HepG2 (cell line): ENCODE results near the gene ADIPOR2. TPM values are rescaled to one million over a fixed set of nuclear protein-coding genes. Genes with fewer than 3 reads are reported as not detected.

Experiments used
- BHLHE40 ChIP-seq: IDR thresholded peaks from 2 replicates; pipeline ENCODE4 v1.6.1; 2011; ENCODE audit warnings: low read length, improper control_type of control experiment
- CAMTA2 ChIP-seq: sonication (generic); formaldehyde crosslinking; IDR thresholded peaks from 2 replicates; pipeline ENCODE4 v1.4.0; 2020; ENCODE audit warnings: mild to moderate bottlenecking, missing genetic modification reagents, borderline replicate concordance
- CENPX ChIP-seq: sonication (generic); formaldehyde crosslinking; IDR thresholded peaks from 2 replicates; pipeline ENCODE4 v1.9.0; 2021; ENCODE audit warnings: mild to moderate bottlenecking, missing genetic modification reagents, moderate library complexity
- CTCF ChIP-seq: sonication (generic); formaldehyde crosslinking; IDR thresholded peaks from 2 replicates; pipeline ENCODE4 v1.5.0; 2020; ENCODE audit warnings: mild to moderate bottlenecking, missing genetic modification reagents, moderate library complexity
- EED ChIP-seq: sonication (generic); formaldehyde crosslinking; IDR thresholded peaks from 2 replicates; pipeline ENCODE4 v1.5.0; 2020; ENCODE audit warnings: mild to moderate bottlenecking, missing genetic modification reagents
- ETV6 ChIP-seq: sonication (generic); formaldehyde crosslinking; conservative IDR thresholded peaks from 2 replicates; pipeline ENCODE4 v1.4.0; 2020; ENCODE audit warnings: missing genetic modification reagents
- FLYWCH1 ChIP-seq: sonication (generic); formaldehyde crosslinking; IDR thresholded peaks from 2 replicates; pipeline ENCODE4 v1.8.1; 2023; ENCODE audit warnings: mild to moderate bottlenecking, missing genetic modification reagents
- HMG20A ChIP-seq: IDR thresholded peaks from 2 replicates; pipeline ENCODE4 v1.6.1; 2016; ENCODE audit warnings: borderline replicate concordance
- HMG20B ChIP-seq: conservative IDR thresholded peaks from 2 replicates; pipeline ENCODE4 v1.6.1; 2016; ENCODE audit warnings: missing genetic modification reagents, missing compliant biosample characterization
- IKZF4 ChIP-seq: sonication (generic); formaldehyde crosslinking; IDR thresholded peaks from 2 replicates; pipeline ENCODE4 v1.5.1; 2020; ENCODE audit warnings: borderline replicate concordance, mild to moderate bottlenecking, low read depth, missing genetic modification reagents; ENCODE audit errors: not compliant biosample characterization
- KAT7 ChIP-seq: IDR thresholded peaks from 2 replicates; pipeline ENCODE4 v1.6.1; 2018; ENCODE audit warnings: borderline replicate concordance, missing compliant biosample characterization
- KLF11 ChIP-seq: IDR thresholded peaks from 2 replicates; pipeline ENCODE4 v1.6.1; 2016; ENCODE audit warnings: missing compliant biosample characterization
- NR2F2 ChIP-seq: IDR thresholded peaks from 2 replicates; pipeline ENCODE4 v1.6.1; 2012; ENCODE audit warnings: low read depth, inconsistent platforms, borderline replicate concordance
- PHF5A ChIP-seq: IDR thresholded peaks from one replicate; pipeline ENCODE4 v1.6.1; 2018; ENCODE audit warnings: low read depth, missing genetic modification reagents; ENCODE audit not compliant: unreplicated experiment
- POLR2A ChIP-seq, 2 experiments: IDR thresholded peaks; 2 replicates each; pipeline ENCODE4 v1.6.1; 2011; ENCODE audit warnings: low read depth in 2 of 2, low read length in 2 of 2, mild to moderate bottlenecking in 1 of 2, moderate library complexity in 1 of 2; ENCODE audit not compliant: insufficient read depth in 1 of 2
- SAFB2 ChIP-seq: sonication (generic); formaldehyde crosslinking; IDR thresholded peaks from 2 replicates; pipeline ENCODE4 v1.5.1; 2020; ENCODE audit warnings: missing genetic modification reagents, low read depth, mild to moderate bottlenecking, borderline replicate concordance
- SCMH1 ChIP-seq: sonication (generic); formaldehyde crosslinking; IDR thresholded peaks from 2 replicates; pipeline ENCODE4 v1.9.0; 2021; ENCODE audit warnings: missing genetic modification reagents, mild to moderate bottlenecking, borderline replicate concordance
- SMARCC2 ChIP-seq: fragments of 450-650 bp; IDR thresholded peaks from 2 replicates; pipeline ENCODE4 v1.6.1; 2017; ENCODE audit warnings: antibody characterized with exemption, mild to moderate bottlenecking
- TBL1XR1 ChIP-seq: fragments of 150-350 bp; IDR thresholded peaks from 2 replicates; pipeline ENCODE4 v1.6.1; 2014; ENCODE audit warnings: borderline replicate concordance, low read length; ENCODE audit not compliant: partially characterized antibody
- TFAP4 ChIP-seq: sonication (generic); IDR thresholded peaks from 2 replicates; pipeline ENCODE4 v1.6.1; 2016; ENCODE audit warnings: low read depth, borderline replicate concordance
- ZNF121 ChIP-seq: sonication (generic); formaldehyde crosslinking; IDR thresholded peaks from 2 replicates; pipeline ENCODE4 v1.5.0; 2020; ENCODE audit warnings: mild to moderate bottlenecking, missing genetic modification reagents
- ZNF275 ChIP-seq: sonication (generic); formaldehyde crosslinking; IDR thresholded peaks from 2 replicates; pipeline ENCODE4 v1.8.0; 2022; ENCODE audit warnings: missing genetic modification reagents, mild to moderate bottlenecking, inconsistent platforms, borderline replicate concordance
- ZNF280D ChIP-seq: sonication (generic); formaldehyde crosslinking; IDR thresholded peaks from 2 replicates; pipeline ENCODE4 v1.5.1; 2020; ENCODE audit warnings: mild to moderate bottlenecking, missing genetic modification reagents
- ZNF788 ChIP-seq: sonication (generic); formaldehyde crosslinking; IDR thresholded peaks from 2 replicates; pipeline ENCODE4 v1.5.0; 2020; ENCODE audit warnings: mild to moderate bottlenecking, missing genetic modification reagents, borderline replicate concordance
- polyA plus RNA-seq, 8 experiments: library from polyadenylated mRNA; depleted of rRNA in 3 of 8; stranded (reverse) in 7 of 8; unstranded in 1 of 8; fragments of >200 nt; fragmentation: Illumina TruSeq in 4 of 8; extraction: Trizol in 4 of 8; gene quantifications; 2 replicates each; pipeline versions ENCODE4 v1.2.1 to v1.2.3, GENCODE V29; 2011 to 2016; ENCODE audit warnings: low read depth in 4 of 8, missing spikeins in 1 of 8, mixed read lengths in 1 of 8; ENCODE audit not compliant: insufficient read depth in 1 of 8
- total RNA-seq, 5 experiments: library from RNA; depleted of rRNA; stranded (reverse); fragments of >200 nt; fragmentation: Illumina TruSeq; extraction: Trizol; gene quantifications; 2 replicates each; pipeline ENCODE4 v1.2.3, GENCODE V29; 2016; ENCODE audit warnings: low read depth in 1 of 5

Gene ADIPOR2
- total and polyA plus RNA-seq, 2 of the 13 experiments (the other 11 are each of a cell fraction or from before 2014, with no cell fraction given): 35.2 to 52.2 TPM

GRCh38 chr12:1690578-1691122 is at the start of gene ADIPOR2 (continued):
- TF ChIP-seq TFAP4 (no peak), HMG20A (CRISPR knock-in tag) (no peak), HMG20B (no peak), TBL1XR1 (no peak), IKZF4 (CRISPR knock-in tag) (peak; percentile 64), FLYWCH1 (CRISPR knock-in tag) (no peak), EED (CRISPR knock-in tag) (no peak), SMARCC2 (no peak), PHF5A (CRISPR knock-in tag) (no peak), CAMTA2 (no peak), CTCF (CRISPR knock-in tag) (no peak), KLF11 (CRISPR knock-in tag) (no peak), ZNF788 (CRISPR knock-in tag) (peak; percentile 82; the same call in 1 of the 2 replicates), SCMH1 (no peak), KAT7 (CRISPR knock-in tag) (peak; percentile 89), CENPX (CRISPR knock-in tag) (no peak), POLR2A (IDR thresholded peaks at IDR 0.05; ENCODE audit: insufficient read depth in 1 of 2, low read depth in 2 of 2, low read length in 2 of 2) (peak; percentile 78 to 90), NR2F2 (no peak), BHLHE40 (peak; percentile 83), SAFB2 (CRISPR knock-in tag) (no peak; the same call in 1 of the 2 replicates), ZNF280D (CRISPR knock-in tag) (no peak), ZNF121 (CRISPR knock-in tag) (no peak), ETV6 (CRISPR knock-in tag) (no peak; the same call in 1 of the 2 replicates), ZNF275 (CRISPR knock-in tag) (no peak)
